Measurements from ENCODE around the gene UGGT1.

UGGT1 gene

GRCh38 chr2:128235581-128235980, 144.6 kb downstream of the UGGT1 start:
- no peak overlapping the region for H3K4me3 ChIP-seq (ENCODE audit: low read depth, low read length)
- in situ Hi-C loops (cut with HindIII; ENCODE audit: low sequenced_read_pairs) = no loop called here
- DNase-seq (ENCODE audit: low read depth) = no peak
- TF ChIP-seq CTCF (IDR thresholded peaks at IDR 0.05; ENCODE audit: low read depth, low read length, missing control alignments) = no peak

GRCh38 chr2:128236491-128237035, 145.6 kb downstream of the UGGT1 start:
- peak overlapping the region; percentile 9 for H3K4me3 ChIP-seq (ENCODE audit: low read depth, low read length)
- no peak for TF ChIP-seq CTCF (IDR thresholded peaks at IDR 0.05; ENCODE audit: low read depth, low read length, missing control alignments)
- in situ Hi-C loops (cut with HindIII; ENCODE audit: low sequenced_read_pairs) = no loop called here
- DNase-seq (ENCODE audit: low read depth) = peak; percentile 72

- TF ChIP-seq CTCF (IDR thresholded peaks at IDR 0.05; ENCODE audit: low read depth, low read length, missing control alignments) = no peak
- in situ Hi-C loops (cut with HindIII; ENCODE audit: low sequenced_read_pairs) = no loop called here
- no peak for DNase-seq (ENCODE audit: low read depth)
- H3K4me3 ChIP-seq (ENCODE audit: low read depth, low read length) = no peak overlapping the region
Observed at GRCh38 chr2:128237081-128237534, 146.1 kb downstream of the UGGT1 start.

GRCh38 chr2:128237911-128238697, 147.1 kb downstream of the UGGT1 start:
- TF ChIP-seq CTCF (IDR thresholded peaks at IDR 0.05; ENCODE audit: low read depth, low read length, missing control alignments) = no peak
- DNase-seq (ENCODE audit: low read depth) = no peak
- in situ Hi-C loops (cut with HindIII; ENCODE audit: low sequenced_read_pairs) = no loop called here
- no peak overlapping the region for H3K4me3 ChIP-seq (ENCODE audit: low read depth, low read length)

GRCh38 chr2:128241896-128242295, 150.9 kb downstream of the UGGT1 start:
- in situ Hi-C loops (cut with HindIII; ENCODE audit: low sequenced_read_pairs) = no loop called here
- DNase-seq (ENCODE audit: low read depth) = no peak
- no peak overlapping the region for H3K4me3 ChIP-seq (ENCODE audit: low read depth, low read length)
- TF ChIP-seq CTCF (IDR thresholded peaks at IDR 0.05; ENCODE audit: low read depth, low read length, missing control alignments) = no peak

Measured in astrocyte of the cerebellum (primary cell).